Measurements from ENCODE around the gene STX16.

The STX16 gene

DNA sequence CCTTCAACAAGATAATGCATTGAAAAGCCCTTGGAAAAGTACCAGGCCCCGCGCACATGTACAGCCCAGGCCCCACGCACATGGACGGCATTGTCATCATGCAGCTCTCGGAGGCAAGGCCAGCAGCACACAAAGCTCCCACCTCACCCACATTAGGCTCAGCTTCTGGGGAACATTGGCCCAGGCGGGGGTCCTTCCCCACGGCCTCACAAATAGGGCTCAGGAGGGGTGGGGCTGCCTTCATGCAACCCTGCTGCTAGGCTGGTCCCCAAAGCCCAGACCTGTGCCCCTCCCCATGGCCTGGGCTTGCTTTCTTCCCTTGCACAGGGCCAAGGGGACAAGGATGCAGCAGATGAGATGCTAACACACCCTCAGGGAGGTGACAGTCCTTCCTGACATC, 68.2 kb downstream of the STX16 start:
- Histone ChIP-seq H2AFZ (ENCODE audit: low read length) (no peak overlapping the region), H3K4me1 (ENCODE audit: insufficient read depth, low read length, severe bottlenecking) (no peaks in the 10 kb centered on the region), H3K36me3 (ENCODE audit: insufficient read depth, low read length) (no peaks in the 10 kb centered on the region), H3K27me3 (ENCODE audit: insufficient read depth, low read length) (peaks cover 14% of the 10 kb centered on the region), H3K9ac (ENCODE audit: low read length) (no peak overlapping the region), H3K9me3 (ENCODE audit: low read length) (no peaks in the 10 kb centered on the region), H3K4me3 (ENCODE audit: low read depth, low read length, poor library complexity, severe bottlenecking) (no peak overlapping the region), H3F3A (ENCODE audit: insufficient read depth, low read length) (no peaks in the 10 kb centered on the region), H4K20me1 (ENCODE audit: insufficient read depth, low read length) (no peaks in the 10 kb centered on the region), H3K79me2 (ENCODE audit: insufficient read depth, low read length) (no peaks in the 10 kb centered on the region), H3K27ac (ENCODE audit: low read depth, low read length, poor library complexity, severe bottlenecking) (no peak overlapping the region), H3K9me2 (ENCODE audit: low read depth, low read length) (no peaks in the 10 kb centered on the region), H3K4me2 (ENCODE audit: low read length) (no peak overlapping the region)
- TF ChIP-seq EZH2 (IDR thresholded peaks at IDR 0.05; ENCODE audit: borderline replicate concordance, low read length), result no peak

DNA sequence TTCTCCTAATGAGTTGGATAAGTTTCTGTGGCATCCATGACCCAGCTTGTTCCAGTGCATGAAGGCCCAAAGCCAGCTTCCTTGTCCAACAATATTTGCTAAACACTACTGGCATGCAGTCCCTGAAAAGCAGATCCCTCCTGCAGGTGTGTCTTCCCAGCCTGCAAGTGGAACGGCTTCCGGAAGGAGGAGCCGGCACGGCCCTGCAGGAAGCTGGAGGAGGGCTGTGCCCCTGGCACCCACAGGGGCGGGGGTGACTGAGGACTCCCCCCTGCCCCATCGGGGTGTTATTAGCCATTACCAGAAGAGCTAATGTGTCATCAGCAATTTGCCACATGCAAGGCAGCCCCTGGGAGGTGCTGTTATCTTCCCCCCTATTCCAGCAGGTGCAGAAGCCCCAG, 68.9 kb downstream of the STX16 start:
- Histone ChIP-seq H3K27ac (ENCODE audit: low read depth, low read length, poor library complexity, severe bottlenecking) (no peak overlapping the region), H3K36me3 (ENCODE audit: insufficient read depth, low read length) (no peaks in the 10 kb centered on the region), H3K4me1 (ENCODE audit: insufficient read depth, low read length, severe bottlenecking) (no peaks in the 10 kb centered on the region), H2AFZ (ENCODE audit: low read length) (no peak overlapping the region), H4K20me1 (ENCODE audit: insufficient read depth, low read length) (no peaks in the 10 kb centered on the region), H3K4me2 (ENCODE audit: low read length) (no peak overlapping the region), H3K27me3 (ENCODE audit: insufficient read depth, low read length) (peaks cover 14% of the 10 kb centered on the region), H3K9ac (ENCODE audit: low read length) (no peak overlapping the region), H3K9me2 (ENCODE audit: low read depth, low read length) (no peaks in the 10 kb centered on the region), H3F3A (ENCODE audit: insufficient read depth, low read length) (no peaks in the 10 kb centered on the region), H3K4me3 (ENCODE audit: low read depth, low read length, poor library complexity, severe bottlenecking) (no peak overlapping the region), H3K9me3 (ENCODE audit: low read length) (no peaks in the 10 kb centered on the region), H3K79me2 (ENCODE audit: insufficient read depth, low read length) (no peaks in the 10 kb centered on the region)
- TF ChIP-seq, protein P1, sequence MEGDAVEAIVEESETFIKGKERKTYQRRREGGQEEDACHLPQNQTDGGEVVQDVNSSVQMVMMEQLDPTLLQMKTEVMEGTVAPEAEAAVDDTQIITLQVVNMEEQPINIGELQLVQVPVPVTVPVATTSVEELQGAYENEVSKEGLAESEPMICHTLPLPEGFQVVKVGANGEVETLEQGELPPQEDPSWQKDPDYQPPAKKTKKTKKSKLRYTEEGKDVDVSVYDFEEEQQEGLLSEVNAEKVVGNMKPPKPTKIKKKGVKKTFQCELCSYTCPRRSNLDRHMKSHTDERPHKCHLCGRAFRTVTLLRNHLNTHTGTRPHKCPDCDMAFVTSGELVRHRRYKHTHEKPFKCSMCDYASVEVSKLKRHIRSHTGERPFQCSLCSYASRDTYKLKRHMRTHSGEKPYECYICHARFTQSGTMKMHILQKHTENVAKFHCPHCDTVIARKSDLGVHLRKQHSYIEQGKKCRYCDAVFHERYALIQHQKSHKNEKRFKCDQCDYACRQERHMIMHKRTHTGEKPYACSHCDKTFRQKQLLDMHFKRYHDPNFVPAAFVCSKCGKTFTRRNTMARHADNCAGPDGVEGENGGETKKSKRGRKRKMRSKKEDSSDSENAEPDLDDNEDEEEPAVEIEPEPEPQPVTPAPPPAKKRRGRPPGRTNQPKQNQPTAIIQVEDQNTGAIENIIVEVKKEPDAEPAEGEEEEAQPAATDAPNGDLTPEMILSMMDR (IDR thresholded peaks at IDR 0.05; ENCODE audit: low read length), result no peak
- no peak for TF ChIP-seq EZH2 (IDR thresholded peaks at IDR 0.05; ENCODE audit: borderline replicate concordance, low read length)

DNA sequence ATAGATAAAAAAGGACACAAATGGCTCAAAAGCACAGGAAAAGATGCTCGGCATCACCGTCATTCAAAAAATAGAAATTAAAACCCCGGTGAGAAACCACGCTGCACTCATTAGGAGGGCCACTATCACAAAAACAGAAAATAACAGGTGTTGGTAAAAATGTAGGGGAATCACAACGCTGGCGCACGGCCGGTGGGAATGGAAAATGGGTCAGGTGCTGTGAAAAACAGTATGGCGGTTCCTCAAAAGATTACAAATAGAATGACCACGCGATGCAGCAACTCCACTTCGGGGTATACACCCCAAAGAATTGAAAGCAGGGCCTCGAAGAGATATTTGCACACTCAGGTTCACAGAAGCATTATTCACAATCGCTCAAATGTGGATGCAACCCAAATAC, 69.8 kb downstream of the STX16 start:
- peaks cover 14% of the 10 kb centered on the region for H3K27me3 ChIP-seq (ENCODE audit: insufficient read depth, low read length)
- no peak overlapping the region for H3K4me2 ChIP-seq (ENCODE audit: low read length)
- no peaks in the 10 kb centered on the region for H4K20me1 ChIP-seq (ENCODE audit: insufficient read depth, low read length)
- no peak overlapping the region for H3K4me3 ChIP-seq (ENCODE audit: low read depth, low read length, poor library complexity, severe bottlenecking)
- H3K4me1 ChIP-seq (ENCODE audit: insufficient read depth, low read length, severe bottlenecking), result no peaks in the 10 kb centered on the region
- no peaks in the 10 kb centered on the region for H3K36me3 ChIP-seq (ENCODE audit: insufficient read depth, low read length)
- H2AFZ ChIP-seq (ENCODE audit: low read length), result no peak overlapping the region
- TF ChIP-seq EZH2 (IDR thresholded peaks at IDR 0.05; ENCODE audit: borderline replicate concordance, low read length), result no peak
- TF ChIP-seq, protein P1 (IDR thresholded peaks at IDR 0.05; ENCODE audit: low read length), result no peak
- no peaks in the 10 kb centered on the region for H3F3A ChIP-seq (ENCODE audit: insufficient read depth, low read length)
- no peaks in the 10 kb centered on the region for H3K9me3 ChIP-seq (ENCODE audit: low read length)
- no peaks in the 10 kb centered on the region for H3K9me2 ChIP-seq (ENCODE audit: low read depth, low read length)
- no peaks in the 10 kb centered on the region for H3K79me2 ChIP-seq (ENCODE audit: insufficient read depth, low read length)
- H3K9ac ChIP-seq (ENCODE audit: low read length), result no peak overlapping the region
- no peak overlapping the region for H3K27ac ChIP-seq (ENCODE audit: low read depth, low read length, poor library complexity, severe bottlenecking)

DNA sequence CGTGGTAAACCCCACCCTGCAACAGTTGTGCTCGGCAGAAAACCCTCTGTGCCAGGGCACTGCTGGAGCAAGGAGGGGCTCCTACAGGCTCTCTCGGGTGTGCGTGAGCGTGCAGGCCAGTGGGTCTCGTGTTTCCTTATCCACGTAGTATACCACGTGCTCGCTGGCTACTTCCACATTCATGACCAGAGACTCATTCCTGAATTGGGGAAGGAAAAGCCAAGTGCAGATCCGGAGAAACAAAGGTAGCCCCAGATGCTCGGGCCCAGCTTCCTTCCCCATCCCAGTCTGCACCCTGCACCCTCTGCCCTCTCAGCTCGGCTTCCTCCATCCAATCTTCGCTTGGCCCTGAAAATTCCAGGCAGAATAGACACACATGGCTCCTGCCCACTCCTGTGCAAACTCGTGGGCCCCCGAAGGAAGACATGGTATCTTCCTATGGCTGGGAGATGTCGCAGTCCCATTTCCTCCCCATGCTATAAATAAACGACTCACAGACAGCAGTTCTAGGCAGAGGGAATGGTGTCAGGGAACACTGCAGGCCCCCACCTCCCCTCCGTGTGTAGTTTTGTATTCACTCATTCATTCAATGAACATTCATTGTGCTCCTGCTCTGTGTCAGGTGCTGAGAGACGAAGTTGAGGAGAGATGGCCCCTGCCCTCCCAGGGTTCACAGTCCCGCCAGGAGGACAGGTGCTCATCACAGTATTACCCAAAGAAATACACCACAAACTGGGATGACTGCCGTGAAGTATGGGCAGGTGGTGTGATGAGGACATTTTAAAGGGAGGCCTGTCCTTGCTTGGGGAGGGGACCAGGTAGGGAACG, 71.1 kb downstream of the STX16 start:
- Histone ChIP-seq H3K9ac (ENCODE audit: low read length) (no peak overlapping the region), H4K20me1 (ENCODE audit: insufficient read depth, low read length) (no peaks in the 10 kb centered on the region), H3K9me2 (ENCODE audit: low read depth, low read length) (no peaks in the 10 kb centered on the region), H3K4me2 (ENCODE audit: low read length) (no peak overlapping the region), H3K4me1 (ENCODE audit: insufficient read depth, low read length, severe bottlenecking) (no peaks in the 10 kb centered on the region), H2AFZ (ENCODE audit: low read length) (no peak overlapping the region), H3F3A (ENCODE audit: insufficient read depth, low read length) (no peaks in the 10 kb centered on the region), H3K9me3 (ENCODE audit: low read length) (no peaks in the 10 kb centered on the region), H3K36me3 (ENCODE audit: insufficient read depth, low read length) (no peaks in the 10 kb centered on the region), H3K4me3 (ENCODE audit: low read depth, low read length, poor library complexity, severe bottlenecking) (no peak overlapping the region), H3K27me3 (ENCODE audit: insufficient read depth, low read length) (peaks cover 14% of the 10 kb centered on the region), H3K79me2 (ENCODE audit: insufficient read depth, low read length) (no peaks in the 10 kb centered on the region), H3K27ac (ENCODE audit: low read depth, low read length, poor library complexity, severe bottlenecking) (no peak overlapping the region)
- TF ChIP-seq EZH2 (IDR thresholded peaks at IDR 0.05; ENCODE audit: borderline replicate concordance, low read length), result no peak
- TF ChIP-seq, protein P1 (IDR thresholded peaks at IDR 0.05; ENCODE audit: low read length), result no peak
